MM.1S (cell line): ENCODE results near the gene CFAP57.

ENCODE experiments used
- DNase-seq: peaks from one replicate; pipeline ENCODE4 v3.0.0-alpha.2; 2015
- H2AFZ ChIP-seq: fragments of 300-600 bp; sonication (generic); 2 replicates; pipeline ENCODE4 v1.6.0; 2016; ENCODE audit warnings: antibody characterized with exemption, low read length
- H3F3A ChIP-seq: fragments of 300-600 bp; sonication (generic); 2 replicates; pipeline ENCODE4 v1.6.1; 2016; ENCODE audit warnings: mild to moderate bottlenecking, antibody characterized with exemption, low read length, moderate library complexity, mixed read lengths; ENCODE audit not compliant: insufficient read depth
- H3K27ac ChIP-seq: fragments of 300-600 bp; sonication (generic); 2 replicates; pipeline ENCODE4 v1.5.1; 2016; ENCODE audit warnings: mild to moderate bottlenecking, low read length
- H3K27me3 ChIP-seq: fragments of 300-600 bp; sonication (generic); replicated peaks from 2 replicates; pipeline ENCODE4 v1.6.0; 2016; ENCODE audit warnings: low read length; ENCODE audit not compliant: insufficient read depth
- H3K36me3 ChIP-seq: fragments of 300-600 bp; sonication (generic); replicated peaks from 2 replicates; pipeline ENCODE4 v1.6.1; 2016; ENCODE audit warnings: mild to moderate bottlenecking, low read length, mixed read lengths; ENCODE audit not compliant: insufficient read depth
- H3K4me1 ChIP-seq: fragments of 300-600 bp; sonication (generic); 2 replicates; pipeline ENCODE4 v1.6.1; 2016; ENCODE audit warnings: low read length, mixed read lengths
- H3K4me2 ChIP-seq: fragments of 300-600 bp; sonication (generic); 2 replicates; pipeline ENCODE4 v1.6.0; 2016; ENCODE audit warnings: low read depth, low read length
- H3K4me3 ChIP-seq: fragments of 300-600 bp; sonication (generic); 2 replicates; pipeline ENCODE4 v1.5.1; 2016; ENCODE audit warnings: low read length, mixed read lengths
- H3K79me2 ChIP-seq: fragments of 300-600 bp; sonication (generic); 2 replicates; pipeline ENCODE4 v1.6.1; 2016; ENCODE audit warnings: mixed run types, low read length, mixed read lengths
- H3K9ac ChIP-seq: fragments of 300-600 bp; sonication (generic); 2 replicates; pipeline ENCODE4 v1.6.1; 2016; ENCODE audit warnings: low read length, mixed read lengths
- H3K9me2 ChIP-seq: fragments of 300-600 bp; sonication (generic); replicated peaks from 2 replicates; pipeline ENCODE4 v1.6.1; 2016; ENCODE audit warnings: mild to moderate bottlenecking, low read length, mixed read lengths; ENCODE audit not compliant: insufficient read depth
- H3K9me3 ChIP-seq: fragments of 300-600 bp; sonication (generic); replicated peaks from 2 replicates; pipeline ENCODE4 v1.6.1; 2016; ENCODE audit warnings: mild to moderate bottlenecking, low read length, mixed read lengths; ENCODE audit not compliant: insufficient read depth
- H4K20me1 ChIP-seq: fragments of 300-600 bp; sonication (generic); 2 replicates; pipeline ENCODE4 v1.6.1; 2016; ENCODE audit warnings: mild to moderate bottlenecking, low read length, moderate library complexity, mixed read lengths; ENCODE audit not compliant: insufficient read depth
- CTCF ChIP-seq: fragments of 300-600 bp; sonication (generic); IDR thresholded peaks from 2 replicates; pipeline ENCODE4 v1.5.1; 2016; ENCODE audit warnings: antibody characterized with exemption, low read length, mixed read lengths
- EZH2 ChIP-seq: fragments of 300-600 bp; sonication (generic); optimal IDR thresholded peaks from 2 replicates; pipeline ENCODE3; 2017; ENCODE audit warnings: low read depth, mild to moderate bottlenecking, antibody characterized with exemption, low read length, mixed read lengths
- EZH2phosphoT487 ChIP-seq: fragments of 300-600 bp; sonication (generic); IDR thresholded peaks from 2 replicates; pipeline ENCODE4 v1.6.1; 2018; ENCODE audit warnings: antibody characterized with exemption, low read length

The CFAP57 gene

GRCh38 chr1:43171876-43172526 is at the start of gene CFAP57, which contains the start of gene EBNA1BP2:
Gene CFAP57 (plus strand): TSS chr1:43172330. CDS start chr1:43172754, 424 bp downstream.
Gene EBNA1BP2 (minus strand): TSS chr1:43172290. CDS start chr1:43172118, 172 bp downstream.
- no peaks in the 10 kb centered on the region for H3K9me3 ChIP-seq
- no peaks in the 10 kb centered on the region for H4K20me1 ChIP-seq
- H3K36me3 ChIP-seq, result peaks cover 18% of the 10 kb centered on the region; the same call in 1 of the 2 replicates
- peaks cover 36% of the 10 kb centered on the region for H3K79me2 ChIP-seq
- H3F3A ChIP-seq, result no peaks in the 10 kb centered on the region
- H3K9ac ChIP-seq, result peak within 1 kb of the TSS; percentile 87
- peak; percentile 95 for DNase-seq
- H3K4me3 ChIP-seq, result peak within 1 kb of the TSS; percentile 99
- TF ChIP-seq EZH2, result no peak
- TF ChIP-seq EZH2phosphoT487, result no peak
- no peak for TF ChIP-seq CTCF
- peaks cover 15% of the 10 kb centered on the region for H3K4me1 ChIP-seq
- H3K9me2 ChIP-seq, result no peaks in the 10 kb centered on the region
- peak within 1 kb of the TSS; percentile 11; the same call in 1 of the 2 replicates for H3K27ac ChIP-seq
- peak within 1 kb of the TSS; percentile 98 for H3K4me2 ChIP-seq
- no peaks in the 10 kb centered on the region for H3K27me3 ChIP-seq
- peak within 1 kb of the TSS; percentile 93 for H2AFZ ChIP-seq

- H3K36me3 ChIP-seq, result no peaks in the 10 kb centered on the region
- no peak overlapping the region for H3K9ac ChIP-seq
- no peak for DNase-seq
- H3K27me3 ChIP-seq, result no peaks in the 10 kb centered on the region
- H3K4me1 ChIP-seq, result no peaks in the 10 kb centered on the region
- TF ChIP-seq EZH2, result no peak
- H3K79me2 ChIP-seq, result no peaks in the 10 kb centered on the region
- H3K4me3 ChIP-seq, result no peak overlapping the region
- H3K27ac ChIP-seq, result no peak overlapping the region
- no peaks in the 10 kb centered on the region for H4K20me1 ChIP-seq
- H2AFZ ChIP-seq, result no peak overlapping the region
- H3K4me2 ChIP-seq, result no peak overlapping the region
- H3F3A ChIP-seq, result no peaks in the 10 kb centered on the region
- no peaks in the 10 kb centered on the region for H3K9me3 ChIP-seq
- no peaks in the 10 kb centered on the region for H3K9me2 ChIP-seq
Observed at GRCh38 chr1:43123031-43123430, 49.1 kb upstream of the CFAP57 start.

GRCh38 chr1:43128816-43129215 is 43.3 kb upstream of the CFAP57 start:
- Histone ChIP-seq H3K4me1 (no peaks in the 10 kb centered on the region), H3K9me3 (no peaks in the 10 kb centered on the region), H3K9ac (no peak overlapping the region), H3K36me3 (no peaks in the 10 kb centered on the region), H4K20me1 (no peaks in the 10 kb centered on the region), H2AFZ (no peak overlapping the region), H3K4me2 (no peak overlapping the region), H3K27ac (no peak overlapping the region), H3K79me2 (no peaks in the 10 kb centered on the region), H3K9me2 (no peaks in the 10 kb centered on the region), H3F3A (no peaks in the 10 kb centered on the region), H3K27me3 (no peaks in the 10 kb centered on the region; the same call in 1 of the 2 replicates), H3K4me3 (no peak overlapping the region)
- no peak for DNase-seq
- TF ChIP-seq CTCF (no peak), EZH2phosphoT487 (no peak), EZH2 (no peak)

- Histone ChIP-seq H3K9me2 (no peaks in the 10 kb centered on the region), H3K9me3 (no peaks in the 10 kb centered on the region), H4K20me1 (no peaks in the 10 kb centered on the region), H3F3A (no peaks in the 10 kb centered on the region), H3K4me1 (no peaks in the 10 kb centered on the region), H3K36me3 (no peaks in the 10 kb centered on the region), H2AFZ (no peak overlapping the region), H3K4me3 (no peak overlapping the region), H3K27ac (no peak overlapping the region), H3K4me2 (no peak overlapping the region), H3K9ac (no peak overlapping the region), H3K27me3 (no peaks in the 10 kb centered on the region; the same call in 1 of the 2 replicates), H3K79me2 (no peaks in the 10 kb centered on the region)
- no peak for TF ChIP-seq EZH2phosphoT487
- TF ChIP-seq CTCF, result no peak
- TF ChIP-seq EZH2, result no peak
- DNase-seq, result no peak
Observed at GRCh38 chr1:43129426-43129825, 42.7 kb upstream of the CFAP57 start.
